Left hindlimb (tissue), 1 donor: ENCODE results near the gene CTNNA2.
"Not testable (repeated sequence)": the region's sequence is repeated elsewhere in the genome, so short reads cannot be mapped to it uniquely, and the experiment has no call there.

Source experiments
- DNase-seq: peaks from one replicate; pipeline ENCODE4 v3.0.0-alpha.2; 2018

Gene CTNNA2

DNA sequence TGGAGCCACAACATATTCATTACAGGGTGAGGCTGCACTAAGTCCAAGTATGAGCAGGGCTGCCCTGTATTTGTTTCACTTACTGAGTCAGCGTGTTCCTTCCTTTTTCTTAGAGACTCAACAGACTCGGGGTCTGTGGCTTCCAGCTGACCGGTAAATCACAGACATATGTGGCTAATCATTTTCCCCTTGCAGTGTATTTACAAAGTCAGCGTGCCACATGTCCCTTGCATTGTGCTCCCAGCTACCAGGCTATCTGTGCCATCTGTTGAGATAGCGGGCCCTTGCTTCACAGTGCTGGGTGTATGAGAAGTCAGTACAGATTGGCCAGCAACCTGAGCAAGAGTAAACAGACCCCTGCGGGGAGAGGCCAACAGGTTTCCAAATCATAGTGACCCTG, 537.4 kb downstream of the CTNNA2 start:
- no peak for DNase-seq

DNA sequence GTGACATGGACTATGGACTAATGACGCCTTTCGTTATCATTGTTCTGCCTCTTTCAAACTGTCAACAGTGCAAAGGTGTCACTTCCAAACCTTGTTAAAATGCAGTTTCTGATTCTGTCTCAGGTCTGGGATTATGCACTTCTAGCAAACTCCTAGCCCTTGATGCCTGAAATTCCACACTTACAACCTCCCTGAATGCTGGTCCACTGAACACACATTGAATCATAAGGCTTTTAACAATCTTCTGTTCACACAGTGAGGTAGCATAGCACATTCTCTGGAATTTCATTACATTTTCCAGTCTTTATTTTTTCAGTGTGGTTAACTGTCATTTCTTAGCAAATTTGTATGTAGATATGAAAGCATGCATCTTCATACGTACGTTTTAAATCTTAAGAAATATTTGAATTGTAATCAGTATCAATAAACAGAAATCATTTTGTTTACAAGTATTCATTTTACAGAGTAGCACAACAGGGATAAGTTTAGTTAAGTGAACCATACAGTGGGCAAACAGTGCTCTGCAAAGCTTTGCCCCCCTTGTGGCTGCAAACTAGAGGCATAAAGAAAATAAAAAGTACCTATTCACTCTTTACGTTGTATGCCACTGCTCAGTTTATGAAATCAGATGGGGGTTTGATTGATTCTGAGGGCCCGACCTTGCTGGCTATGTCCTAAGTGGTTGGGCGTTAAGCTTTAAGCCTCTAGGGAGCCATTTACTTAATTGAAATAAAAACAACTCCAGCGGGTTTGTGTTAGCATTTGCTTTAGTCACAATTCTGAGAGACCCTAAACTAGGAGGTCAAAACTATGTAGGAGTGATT, 540.9 kb downstream of the CTNNA2 start:
- no peak for DNase-seq

DNA sequence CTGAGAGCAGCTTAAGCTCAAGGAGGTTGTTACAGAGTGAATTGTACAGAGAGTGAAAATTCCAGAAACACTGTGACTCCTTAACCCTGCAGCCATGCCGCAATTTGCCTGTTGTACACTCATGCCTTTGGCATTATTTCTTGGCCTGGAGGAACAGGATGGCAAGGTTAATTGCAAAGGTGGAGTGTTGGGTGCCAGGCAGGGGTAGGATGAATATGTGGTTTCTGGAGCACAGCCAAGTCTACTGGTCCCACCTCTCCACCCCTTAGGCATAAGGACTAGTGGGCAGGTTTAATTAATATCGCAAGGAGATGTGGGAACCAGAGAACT, 541.5 kb downstream of the CTNNA2 start:
- DNase-seq = no peak

DNA sequence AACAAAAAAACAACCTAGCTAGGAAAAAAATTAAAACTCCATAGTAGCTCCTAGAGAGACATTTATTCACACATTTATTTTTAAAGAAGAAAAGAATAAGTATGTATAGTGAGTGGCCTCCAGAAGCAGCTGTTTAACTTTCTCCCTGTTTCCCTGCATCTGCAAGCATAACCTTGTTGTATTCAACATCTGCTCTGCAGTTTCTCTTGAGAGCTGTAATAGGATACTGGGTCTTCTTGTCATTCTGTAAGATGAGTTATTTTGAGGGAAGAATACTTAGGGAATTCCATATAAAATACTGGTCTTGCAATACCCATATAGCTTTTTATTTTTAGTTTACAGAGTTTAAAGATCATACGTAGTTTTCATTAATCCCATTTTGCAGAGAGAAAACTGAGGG, 545.1 kb downstream of the CTNNA2 start:
- no peak for DNase-seq

DNA sequence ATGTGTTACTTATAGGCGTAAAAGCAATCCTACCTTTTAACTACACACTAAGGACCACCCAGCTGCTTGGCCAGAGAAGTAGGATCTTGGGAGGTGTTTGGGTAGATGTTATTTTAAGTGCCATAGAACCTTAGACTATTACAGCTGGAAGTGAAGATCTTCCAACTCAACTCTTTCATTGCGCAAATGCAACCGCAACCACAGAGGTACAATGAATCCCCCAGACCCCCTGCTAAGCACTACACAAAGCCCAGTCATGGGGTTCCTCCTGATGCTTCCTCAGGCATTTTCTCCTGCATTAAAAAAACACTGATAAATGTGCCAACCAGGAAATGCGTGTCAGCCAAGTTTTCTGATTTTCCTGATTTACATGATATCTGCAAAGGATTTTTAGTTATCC, 545.7 kb downstream of the CTNNA2 start:
- DNase-seq = no peak

DNA sequence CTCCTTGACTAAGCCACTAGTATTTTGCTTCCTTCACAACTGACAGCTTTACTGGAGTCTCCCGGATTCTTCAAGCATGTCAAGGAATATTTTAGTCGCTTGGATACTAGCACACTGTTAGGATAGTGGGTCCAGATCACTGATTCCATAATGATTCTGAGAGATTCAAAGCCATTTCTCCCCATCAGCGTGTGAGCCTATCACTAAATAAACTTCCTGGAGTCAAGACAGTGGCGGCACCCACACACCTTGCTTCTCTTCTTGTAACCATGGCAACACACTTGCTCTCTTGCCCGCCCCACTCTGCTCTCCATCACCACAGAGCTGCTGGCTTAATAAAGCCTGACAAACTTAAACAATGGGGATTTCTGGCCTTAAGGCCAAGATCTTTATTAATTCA, 546.6 kb downstream of the CTNNA2 start:
- DNase-seq = no peak

DNA sequence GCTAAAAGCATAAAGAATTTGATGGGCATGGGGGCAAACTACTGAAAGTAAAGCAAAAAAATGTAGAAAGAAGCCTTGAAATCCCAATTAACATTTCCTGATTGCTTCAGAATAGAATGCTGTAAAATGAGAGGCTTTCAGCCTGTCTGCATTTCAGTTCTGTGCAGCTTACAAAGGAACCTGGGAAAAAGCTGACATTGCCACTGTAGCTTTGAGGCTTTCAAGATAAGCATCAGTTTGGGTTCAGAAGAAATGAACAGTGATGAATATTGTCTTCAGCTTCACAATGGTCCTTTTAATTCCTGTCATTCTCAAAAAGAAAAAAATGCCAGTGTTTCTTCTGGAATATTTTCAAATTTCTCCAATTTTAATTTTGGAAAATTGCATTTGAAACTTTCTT, 549.0 kb downstream of the CTNNA2 start:
- no peak for DNase-seq

DNA sequence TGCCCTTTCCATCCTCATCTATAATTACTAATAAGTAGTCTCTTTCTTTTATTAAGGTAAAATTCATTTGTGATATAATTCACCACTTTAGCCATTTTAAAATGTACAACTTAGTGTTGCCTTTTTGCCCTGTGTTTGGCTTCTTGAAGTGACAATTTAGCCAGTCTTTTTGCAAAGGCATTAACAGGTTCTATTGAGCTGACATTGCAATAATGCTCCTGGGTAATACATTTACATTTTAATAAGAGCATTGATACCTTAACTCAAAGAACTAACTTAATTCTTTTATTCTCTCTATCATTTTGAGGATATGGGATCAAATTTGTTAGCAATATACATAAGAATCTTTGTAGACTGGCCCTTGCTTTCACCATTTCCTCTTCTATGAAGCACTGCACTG, 549.4 kb downstream of the CTNNA2 start:
- DNase-seq = no peak

DNA sequence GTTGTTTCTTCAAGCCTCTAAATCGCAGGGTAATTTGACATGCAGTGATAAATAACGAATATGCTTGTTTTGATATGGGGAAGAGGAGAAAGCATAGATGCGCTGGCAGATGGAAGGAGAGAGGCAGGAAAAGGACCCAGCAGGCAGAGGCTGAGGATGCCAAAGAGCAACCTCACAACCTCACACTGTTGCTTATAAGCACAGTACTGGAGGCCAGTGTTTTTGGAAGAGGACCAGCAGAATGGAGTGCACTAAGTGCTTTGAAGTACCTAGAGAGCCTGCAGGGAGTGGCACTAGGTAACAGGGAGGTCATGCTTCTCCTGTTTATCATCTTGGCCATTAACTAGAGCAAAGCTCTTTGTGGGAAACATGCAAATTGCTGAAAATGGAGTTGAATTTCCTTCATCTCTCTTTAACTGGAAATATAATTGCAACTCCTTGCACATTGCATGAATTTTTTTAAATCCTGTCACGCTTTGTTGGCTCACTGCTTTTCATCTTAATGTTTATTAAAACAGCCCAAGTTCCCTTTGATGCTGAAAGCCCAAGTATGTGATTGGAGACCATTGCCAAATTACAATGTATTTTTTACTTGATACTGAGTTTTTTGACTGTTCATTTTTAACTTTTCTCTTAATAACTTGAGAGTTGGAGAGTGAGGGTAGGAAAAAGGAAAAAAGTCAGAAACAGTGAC, 555.3 kb downstream of the CTNNA2 start:
- no peak for DNase-seq

DNA sequence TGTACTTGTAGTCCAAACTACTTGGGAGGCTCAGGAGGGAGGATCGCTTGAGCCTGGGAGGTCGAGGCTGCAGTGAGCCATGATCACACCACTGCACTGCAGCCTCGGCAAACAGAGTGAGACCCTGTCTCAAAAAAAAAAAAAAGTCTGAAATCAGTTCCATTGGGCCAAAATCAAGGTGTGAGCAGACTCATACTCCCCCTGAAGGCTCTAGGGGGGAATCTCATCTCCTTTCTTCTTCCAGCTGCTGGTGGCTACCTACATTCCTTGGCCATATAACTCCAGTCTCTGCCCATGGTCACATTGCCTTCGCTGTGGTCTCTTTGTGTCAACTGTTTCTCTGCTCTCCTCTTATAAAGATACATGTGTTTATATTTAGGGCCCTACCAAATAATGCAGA, 557.7 kb downstream of the CTNNA2 start:
- no peak for DNase-seq

DNA sequence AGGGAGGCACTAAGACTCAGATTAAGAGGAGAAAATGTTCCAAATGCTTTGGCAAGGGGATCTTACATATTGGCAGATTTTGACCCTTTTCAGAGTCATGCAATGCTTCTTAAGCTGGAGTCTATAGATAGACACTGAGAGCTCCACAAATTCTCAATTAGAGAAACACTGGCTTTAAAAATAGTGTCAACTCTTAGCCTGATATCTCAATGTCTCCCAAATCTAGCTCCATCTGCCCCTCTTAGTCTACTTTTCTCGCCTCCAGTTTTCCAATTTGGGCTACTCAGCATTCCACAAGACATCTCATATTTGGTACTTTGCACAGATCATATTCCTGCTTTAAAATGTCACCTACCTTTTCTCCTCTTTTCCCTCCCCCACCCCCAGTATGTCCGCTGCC, 559.1 kb downstream of the CTNNA2 start:
- DNase-seq = no peak

DNA sequence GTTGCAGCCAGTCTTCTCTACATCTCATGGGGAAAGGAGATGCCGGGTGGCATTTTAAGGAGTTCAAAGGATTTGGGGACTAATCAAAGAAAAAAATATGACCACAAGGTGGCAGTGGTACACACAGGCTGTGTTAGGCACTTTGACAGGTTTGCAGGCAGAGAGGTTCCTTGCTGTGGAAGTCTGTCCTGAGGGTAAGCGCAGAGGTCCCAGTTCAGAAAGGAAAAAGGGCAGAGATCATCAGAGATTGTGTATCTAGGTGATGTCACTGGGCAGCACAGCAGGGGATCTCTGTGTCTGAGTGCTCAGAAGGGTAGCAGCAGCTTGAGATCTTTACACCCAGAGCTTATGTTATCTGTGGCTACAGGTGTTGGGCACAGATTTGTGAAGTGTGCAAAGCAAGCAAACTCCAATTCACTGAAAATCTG, 560.3 kb downstream of the CTNNA2 start:
- DNase-seq = no peak

DNA sequence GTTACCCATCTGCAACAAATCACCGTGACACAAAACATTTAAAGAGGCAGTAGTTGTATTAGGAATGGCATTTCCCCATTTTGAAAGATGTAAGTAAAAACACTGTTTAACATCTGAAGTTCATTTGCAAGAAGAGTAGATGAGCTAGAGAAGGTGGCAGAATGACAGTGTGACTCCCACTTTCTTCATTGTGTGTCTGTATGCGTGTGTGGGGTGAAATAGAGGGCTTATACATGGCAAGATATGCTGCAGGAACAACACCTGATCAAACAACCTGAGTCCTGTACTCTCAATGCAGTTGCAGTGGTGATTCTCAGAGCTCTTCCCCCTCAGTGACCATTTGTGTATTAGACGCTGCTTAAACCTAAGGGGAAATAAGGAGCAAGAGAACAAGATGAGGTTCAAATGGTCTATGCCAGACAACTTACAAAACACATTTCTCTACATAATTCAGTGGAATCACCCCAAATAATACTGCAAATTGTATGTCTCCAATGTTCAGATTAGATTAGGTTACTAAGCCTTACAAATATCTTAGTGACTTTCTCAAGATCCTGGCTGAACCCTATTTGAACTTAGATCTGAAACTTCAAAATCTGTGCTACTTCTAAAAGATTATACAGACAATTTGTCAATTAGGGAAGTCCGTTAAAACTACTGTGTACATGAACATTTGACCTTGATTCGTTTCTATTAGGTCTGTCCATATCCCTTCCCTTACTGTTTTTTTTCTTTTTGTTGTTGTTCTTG, 561.6 kb downstream of the CTNNA2 start:
- DNase-seq = no peak

DNA sequence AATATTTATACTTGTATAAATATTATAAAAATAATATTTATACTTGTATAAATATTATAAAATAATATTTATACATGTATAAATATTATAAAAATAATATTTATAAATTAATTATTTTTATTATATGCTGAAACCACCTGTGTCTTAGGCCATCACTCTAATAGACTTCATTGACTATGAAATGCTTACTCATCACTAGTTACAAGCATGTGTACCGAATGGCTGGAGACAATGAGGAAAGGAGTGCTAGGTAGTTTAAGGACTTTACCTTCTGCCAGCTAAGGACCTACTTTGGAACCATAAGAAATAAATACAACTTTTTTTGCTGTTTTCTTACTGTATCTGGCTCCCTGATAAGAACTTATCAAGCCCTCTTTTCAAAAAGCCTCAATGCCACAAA, 562.9 kb downstream of the CTNNA2 start:
- no peak for DNase-seq

DNA sequence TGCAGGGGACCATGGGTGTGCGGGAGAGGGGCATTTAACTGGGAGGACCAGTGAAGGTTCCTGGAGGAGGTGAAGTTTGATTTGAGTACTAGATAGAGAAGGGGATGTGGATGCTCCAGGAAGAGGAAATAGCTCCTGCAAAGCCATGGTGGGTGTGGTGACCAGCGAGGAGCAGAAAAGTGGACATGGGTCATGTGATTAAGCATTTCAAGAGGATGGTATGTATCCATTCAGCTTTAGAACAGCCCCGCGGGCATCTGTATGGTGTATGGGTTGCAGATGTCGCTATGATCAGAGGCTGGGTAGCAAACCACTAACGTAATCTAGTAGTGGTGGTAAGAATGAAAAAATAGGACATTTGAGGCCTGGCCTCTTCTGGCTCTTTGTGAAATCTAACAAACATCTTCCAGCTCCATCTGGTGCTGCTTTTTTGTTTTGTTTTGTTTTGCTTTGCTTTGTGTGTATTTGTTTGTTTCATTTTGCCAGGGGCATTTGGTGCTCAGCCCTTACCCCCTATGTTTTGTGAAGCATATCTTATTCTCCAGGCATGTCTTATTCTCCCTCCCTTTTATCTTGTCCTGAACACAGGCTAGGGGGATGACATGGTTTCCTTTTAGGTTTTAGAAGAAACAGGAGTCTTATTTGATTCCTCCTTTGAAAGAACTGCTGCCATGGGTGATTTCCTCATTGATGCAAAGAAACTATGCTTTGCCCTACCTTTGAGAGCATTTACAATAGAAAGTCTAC, 565.6 kb downstream of the CTNNA2 start:
- no peak for DNase-seq

DNA sequence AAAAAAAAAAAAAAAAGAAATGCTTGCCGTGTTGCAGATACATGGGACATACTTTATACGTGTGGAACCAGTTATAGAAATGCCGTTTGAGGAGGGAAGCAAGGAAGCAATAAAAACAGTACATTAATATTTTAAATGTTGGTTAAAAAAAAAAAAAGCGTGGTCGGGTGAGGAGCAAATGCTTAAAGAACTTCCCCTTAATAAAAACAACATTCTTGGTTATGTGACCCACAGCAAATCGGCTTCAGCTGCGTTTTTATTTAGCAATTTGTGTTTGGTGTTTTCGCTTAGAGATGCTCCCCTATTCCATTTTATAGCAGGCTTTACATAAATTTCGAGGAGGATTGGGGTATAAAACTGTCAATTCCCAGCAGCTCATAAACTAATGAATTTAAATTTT, 568.1 kb downstream of the CTNNA2 start:
- DNase-seq = no peak

DNA sequence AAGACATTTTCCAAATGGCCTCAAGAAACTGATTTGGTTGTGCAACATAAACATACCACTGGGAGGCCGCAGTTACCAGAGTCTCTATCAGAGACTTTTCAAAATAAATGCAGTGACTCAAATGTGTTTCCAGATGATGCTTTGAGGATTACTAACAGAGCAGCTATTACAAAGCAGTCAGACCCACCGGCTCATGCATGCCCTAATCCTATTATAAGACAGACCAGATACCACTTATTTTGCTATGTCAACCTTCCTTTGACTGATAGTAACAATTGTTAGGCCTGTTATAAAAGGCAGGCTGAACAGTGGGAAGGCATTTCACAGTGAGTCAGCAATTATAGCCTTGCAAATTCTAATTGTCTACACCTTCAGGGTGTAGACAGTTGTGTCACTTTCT, 574.0 kb downstream of the CTNNA2 start:
- no peak for DNase-seq

DNA sequence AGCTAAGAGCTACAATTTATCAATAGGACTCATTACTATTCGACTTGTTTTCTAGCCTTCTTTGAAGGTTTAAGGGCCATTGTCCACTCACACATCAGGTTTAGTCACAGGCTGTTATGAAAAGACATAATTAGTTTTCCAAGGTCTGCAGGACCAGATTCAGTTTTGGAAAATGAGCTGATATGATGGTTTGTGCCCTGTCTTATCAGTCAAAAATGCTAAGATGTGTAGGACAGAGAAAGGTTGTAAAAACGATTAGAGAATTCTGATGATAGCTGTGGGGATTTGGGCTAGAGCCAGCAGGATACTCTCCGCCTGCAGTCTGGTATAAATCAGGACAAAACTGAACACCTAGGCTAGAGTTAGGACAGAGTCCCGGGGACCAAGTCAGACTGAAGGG, 578.4 kb downstream of the CTNNA2 start:
- DNase-seq = no peak

DNA sequence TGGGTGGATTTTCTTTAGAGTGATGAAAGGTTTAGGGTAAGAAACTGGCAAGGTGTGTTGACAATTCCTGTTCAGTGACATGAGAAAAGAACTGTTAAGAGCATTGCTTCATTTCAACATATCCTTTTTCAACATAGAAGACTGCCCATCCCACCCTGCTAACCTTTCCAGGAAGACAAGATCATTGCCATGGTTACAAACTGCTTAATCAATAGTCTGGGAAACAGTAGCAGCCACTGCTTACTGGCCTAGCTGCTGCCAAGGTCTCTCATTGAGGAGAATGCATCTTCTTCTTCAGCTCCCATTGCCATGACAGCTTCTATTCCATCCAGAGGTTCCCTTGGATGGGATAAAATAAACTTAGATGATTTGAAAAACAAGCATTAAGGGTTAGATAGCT, 579.6 kb downstream of the CTNNA2 start:
- no peak for DNase-seq

DNA sequence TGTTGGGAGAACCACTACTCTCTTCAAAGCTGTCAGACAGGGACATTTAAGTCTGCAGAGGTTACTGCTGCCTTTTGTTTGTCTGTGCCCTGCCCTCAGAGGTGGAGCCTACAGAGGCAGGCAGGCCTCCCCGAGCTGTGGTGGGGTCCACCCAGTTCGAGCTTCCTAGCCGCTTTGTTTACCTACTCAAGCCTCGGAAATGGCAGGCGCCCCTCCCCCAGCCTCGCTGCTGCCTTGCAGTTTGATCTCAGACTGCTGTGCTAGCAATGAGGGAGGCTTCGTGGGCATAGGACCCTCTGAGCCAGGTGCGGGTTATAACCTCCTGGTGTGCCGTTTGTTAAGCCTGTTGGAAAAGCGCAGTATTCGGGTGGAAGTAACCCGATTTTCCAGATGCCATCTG, 585.7 kb downstream of the CTNNA2 start:
- not testable (repeated sequence) for DNase-seq

DNA sequence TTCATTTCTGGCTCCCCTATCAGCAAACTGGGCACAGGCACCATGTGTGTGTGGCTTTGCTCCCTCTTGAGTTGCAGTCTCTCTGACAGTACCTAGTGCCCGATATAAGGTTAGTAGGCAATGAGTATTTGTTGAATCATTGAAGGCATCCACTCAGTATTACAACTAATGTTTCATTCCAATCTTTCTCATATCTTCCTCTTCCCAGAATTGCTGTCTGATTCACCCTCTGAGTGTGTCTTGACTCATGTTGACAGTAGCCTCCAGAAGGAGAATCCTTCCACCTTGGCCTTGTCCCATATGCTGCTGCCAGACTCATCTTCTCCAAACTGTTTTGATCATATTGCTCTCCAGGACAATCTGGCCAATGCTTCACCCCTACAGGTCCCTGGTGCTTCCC, 589.2 kb downstream of the CTNNA2 start:
- DNase-seq = no peak

DNA sequence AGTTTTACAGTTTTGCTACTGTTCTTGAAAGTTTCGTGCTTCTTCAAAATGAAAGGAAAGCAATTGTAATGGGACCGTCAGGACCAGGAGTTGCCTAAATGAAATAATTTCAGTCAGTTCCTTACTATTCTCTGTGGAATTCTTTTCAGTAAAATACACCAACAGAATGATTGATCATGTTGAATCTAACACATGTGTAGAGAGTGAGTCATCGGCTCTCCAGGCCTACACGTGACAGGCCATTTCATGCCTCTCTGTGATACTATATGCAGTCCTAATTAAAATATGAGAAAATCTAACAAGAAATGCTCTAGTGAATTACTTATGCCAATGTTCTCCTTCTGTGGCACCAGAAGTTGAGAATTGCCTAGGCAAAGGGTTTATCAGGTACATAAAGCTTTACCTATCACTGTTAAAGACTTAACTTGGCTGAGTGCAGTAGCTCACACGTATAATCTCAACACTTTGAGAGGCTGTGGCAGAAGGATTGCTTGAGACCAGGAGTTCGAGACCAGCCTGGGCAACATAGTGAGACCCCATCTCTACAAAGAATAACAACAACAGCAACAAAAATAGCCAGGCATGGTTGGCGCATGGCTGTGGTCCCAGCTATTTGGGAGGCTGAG, 592.3 kb downstream of the CTNNA2 start:
- DNase-seq = no peak

DNA sequence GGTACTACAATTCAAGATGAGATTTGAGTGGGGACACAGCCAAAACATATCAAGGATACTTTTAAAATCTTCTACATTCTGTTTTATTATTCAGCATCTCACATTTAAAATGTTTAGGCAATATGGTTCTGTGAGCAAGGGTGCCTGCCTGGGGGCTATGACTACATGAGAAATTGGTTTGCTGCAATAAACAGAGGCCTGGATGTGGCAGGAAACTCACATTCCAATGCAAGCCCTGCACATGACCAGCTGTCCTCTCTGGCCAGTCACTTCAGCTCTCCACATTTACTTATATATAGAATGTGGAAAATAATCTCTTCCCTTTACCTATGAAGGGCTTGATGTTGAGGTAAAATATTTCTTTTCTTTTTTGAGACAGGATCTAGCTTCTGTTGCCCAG, 598.3 kb downstream of the CTNNA2 start:
- DNase-seq = no peak
